22Rv1 (cell line): ENCODE measurements around the gene SHISA6.

Experiments
- ZFX ChIP-seq: fragments of 450-650 bp; IDR thresholded peaks from 2 replicates; pipeline ENCODE4 v1.6.1; 2017; ENCODE audit warnings: antibody characterized with exemption, borderline replicate concordance
- TF ChIP-seq, protein P1 (sequence below): fragments of 450-650 bp; IDR thresholded peaks from 2 replicates; pipeline ENCODE4 v1.5.1; 2017; ENCODE audit warnings: mild to moderate bottlenecking

DNA sequence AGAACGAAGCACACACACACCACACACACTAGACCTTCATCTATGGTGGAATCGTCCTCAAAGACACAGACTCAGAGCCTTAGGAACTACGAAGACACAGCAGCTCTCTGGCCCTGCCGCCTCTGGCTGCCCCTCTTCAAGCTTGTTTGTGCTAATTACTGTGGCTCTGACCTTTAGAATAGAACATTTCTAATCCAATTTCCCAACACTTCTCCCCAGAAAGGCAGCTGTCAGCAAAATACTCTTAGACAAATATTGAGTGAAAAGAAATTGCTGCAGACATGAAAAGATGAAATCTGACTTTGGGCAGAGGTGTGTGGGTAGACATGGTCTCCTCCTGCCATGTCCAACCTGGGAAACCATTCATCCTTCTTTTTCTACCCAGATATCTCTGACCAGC, 205.3 kb downstream of the SHISA6 start:
- TF ChIP-seq, protein P1, sequence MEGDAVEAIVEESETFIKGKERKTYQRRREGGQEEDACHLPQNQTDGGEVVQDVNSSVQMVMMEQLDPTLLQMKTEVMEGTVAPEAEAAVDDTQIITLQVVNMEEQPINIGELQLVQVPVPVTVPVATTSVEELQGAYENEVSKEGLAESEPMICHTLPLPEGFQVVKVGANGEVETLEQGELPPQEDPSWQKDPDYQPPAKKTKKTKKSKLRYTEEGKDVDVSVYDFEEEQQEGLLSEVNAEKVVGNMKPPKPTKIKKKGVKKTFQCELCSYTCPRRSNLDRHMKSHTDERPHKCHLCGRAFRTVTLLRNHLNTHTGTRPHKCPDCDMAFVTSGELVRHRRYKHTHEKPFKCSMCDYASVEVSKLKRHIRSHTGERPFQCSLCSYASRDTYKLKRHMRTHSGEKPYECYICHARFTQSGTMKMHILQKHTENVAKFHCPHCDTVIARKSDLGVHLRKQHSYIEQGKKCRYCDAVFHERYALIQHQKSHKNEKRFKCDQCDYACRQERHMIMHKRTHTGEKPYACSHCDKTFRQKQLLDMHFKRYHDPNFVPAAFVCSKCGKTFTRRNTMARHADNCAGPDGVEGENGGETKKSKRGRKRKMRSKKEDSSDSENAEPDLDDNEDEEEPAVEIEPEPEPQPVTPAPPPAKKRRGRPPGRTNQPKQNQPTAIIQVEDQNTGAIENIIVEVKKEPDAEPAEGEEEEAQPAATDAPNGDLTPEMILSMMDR: no peak
- TF ChIP-seq ZFX: no peak
